Tibial nerve (tissue), 3 donors: Measurements from ENCODE around the gene RNU5B-1.

Experiments
- POLR2A ChIP-seq, 2 donors: fragments of 450-650 bp; IDR thresholded peaks; one replicate each; pipeline ENCODE4 v1.6.1; 2017; ENCODE audit warnings: antibody characterized with exemption in 2 of 2, mild to moderate bottlenecking in 2 of 2, moderate library complexity in 2 of 2
- TF ChIP-seq, protein P1 (sequence below), 5 experiments: fragments of 200-600 bp in 3 of 5; fragments of 450-650 bp in 2 of 5; sonication (generic) in 3 of 5; IDR thresholded peaks; one replicate each; pipeline ENCODE4 v1.5.1; 2016 to 2019; ENCODE audit warnings: antibody characterized with exemption in 5 of 5, mild to moderate bottlenecking in 3 of 5, moderate library complexity in 2 of 5

DNA sequence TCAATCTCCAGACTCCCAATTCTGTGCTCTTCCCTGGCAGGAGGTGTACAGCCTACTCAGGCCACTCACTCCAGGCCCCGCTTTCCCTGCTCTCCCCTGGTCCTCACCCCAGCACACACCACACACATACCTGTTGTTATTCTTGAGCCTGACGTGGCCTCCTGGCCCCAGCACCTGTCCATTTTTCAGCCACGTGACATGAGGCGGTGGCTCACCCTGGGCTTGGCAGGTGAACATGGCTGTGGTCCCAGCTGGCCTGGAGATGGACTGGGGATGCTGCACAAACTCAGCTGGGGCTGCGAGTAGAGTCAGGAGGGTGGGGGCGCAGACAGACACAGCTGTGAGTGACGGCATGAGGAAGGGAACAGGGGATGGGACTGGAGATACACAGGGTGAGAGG, 27.3 kb downstream of the RNU5B-1 start:
- TF ChIP-seq POLR2A (IDR thresholded peaks at IDR 0.05): no peak
- TF ChIP-seq, protein P1, sequence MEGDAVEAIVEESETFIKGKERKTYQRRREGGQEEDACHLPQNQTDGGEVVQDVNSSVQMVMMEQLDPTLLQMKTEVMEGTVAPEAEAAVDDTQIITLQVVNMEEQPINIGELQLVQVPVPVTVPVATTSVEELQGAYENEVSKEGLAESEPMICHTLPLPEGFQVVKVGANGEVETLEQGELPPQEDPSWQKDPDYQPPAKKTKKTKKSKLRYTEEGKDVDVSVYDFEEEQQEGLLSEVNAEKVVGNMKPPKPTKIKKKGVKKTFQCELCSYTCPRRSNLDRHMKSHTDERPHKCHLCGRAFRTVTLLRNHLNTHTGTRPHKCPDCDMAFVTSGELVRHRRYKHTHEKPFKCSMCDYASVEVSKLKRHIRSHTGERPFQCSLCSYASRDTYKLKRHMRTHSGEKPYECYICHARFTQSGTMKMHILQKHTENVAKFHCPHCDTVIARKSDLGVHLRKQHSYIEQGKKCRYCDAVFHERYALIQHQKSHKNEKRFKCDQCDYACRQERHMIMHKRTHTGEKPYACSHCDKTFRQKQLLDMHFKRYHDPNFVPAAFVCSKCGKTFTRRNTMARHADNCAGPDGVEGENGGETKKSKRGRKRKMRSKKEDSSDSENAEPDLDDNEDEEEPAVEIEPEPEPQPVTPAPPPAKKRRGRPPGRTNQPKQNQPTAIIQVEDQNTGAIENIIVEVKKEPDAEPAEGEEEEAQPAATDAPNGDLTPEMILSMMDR (IDR thresholded peaks at IDR 0.05): no peak
